Thyroid gland (tissue), 4 donors: ENCODE data around the gene PDIK1L.

ENCODE experiments used
- POLR2A ChIP-seq, 2 donors: fragments of 450-650 bp; IDR thresholded peaks; one replicate each; pipeline ENCODE4 v1.6.1; 2017; ENCODE audit warnings: antibody characterized with exemption in 2 of 2, mild to moderate bottlenecking in 2 of 2, moderate library complexity in 1 of 2
- TF ChIP-seq, protein P1 (sequence below), 6 experiments: fragments of 200-600 bp in 3 of 6; fragments of 450-650 bp in 3 of 6; sonication (generic) in 3 of 6; IDR thresholded peaks; one replicate each; pipeline ENCODE4 v1.5.1; 2016 to 2019; ENCODE audit warnings: antibody characterized with exemption in 6 of 6, mild to moderate bottlenecking in 2 of 6, inconsistent platforms in 1 of 6, moderate library complexity in 1 of 6

DNA sequence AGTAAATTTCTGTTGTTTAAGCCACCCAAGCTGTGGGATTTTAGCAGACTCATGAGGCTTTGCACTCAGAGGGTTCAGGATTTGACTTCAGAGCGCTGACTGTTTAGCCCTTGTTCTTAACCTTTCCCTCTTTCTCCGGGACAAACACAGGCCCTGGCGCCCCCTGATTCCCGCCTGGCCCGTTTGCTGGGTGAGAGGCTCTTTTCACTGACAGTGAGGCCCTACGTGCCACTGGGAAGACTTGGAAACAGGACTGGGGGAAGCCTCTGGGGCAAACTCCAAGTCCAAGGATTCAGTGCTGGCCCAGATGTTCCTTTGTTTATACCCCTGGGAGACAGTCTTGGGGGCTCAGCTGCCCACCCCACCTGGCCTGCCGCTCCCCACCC lies 32.5 kb upstream of the PDIK1L start:
- no peak for TF ChIP-seq POLR2A (IDR thresholded peaks at IDR 0.05)
- TF ChIP-seq, protein P1, sequence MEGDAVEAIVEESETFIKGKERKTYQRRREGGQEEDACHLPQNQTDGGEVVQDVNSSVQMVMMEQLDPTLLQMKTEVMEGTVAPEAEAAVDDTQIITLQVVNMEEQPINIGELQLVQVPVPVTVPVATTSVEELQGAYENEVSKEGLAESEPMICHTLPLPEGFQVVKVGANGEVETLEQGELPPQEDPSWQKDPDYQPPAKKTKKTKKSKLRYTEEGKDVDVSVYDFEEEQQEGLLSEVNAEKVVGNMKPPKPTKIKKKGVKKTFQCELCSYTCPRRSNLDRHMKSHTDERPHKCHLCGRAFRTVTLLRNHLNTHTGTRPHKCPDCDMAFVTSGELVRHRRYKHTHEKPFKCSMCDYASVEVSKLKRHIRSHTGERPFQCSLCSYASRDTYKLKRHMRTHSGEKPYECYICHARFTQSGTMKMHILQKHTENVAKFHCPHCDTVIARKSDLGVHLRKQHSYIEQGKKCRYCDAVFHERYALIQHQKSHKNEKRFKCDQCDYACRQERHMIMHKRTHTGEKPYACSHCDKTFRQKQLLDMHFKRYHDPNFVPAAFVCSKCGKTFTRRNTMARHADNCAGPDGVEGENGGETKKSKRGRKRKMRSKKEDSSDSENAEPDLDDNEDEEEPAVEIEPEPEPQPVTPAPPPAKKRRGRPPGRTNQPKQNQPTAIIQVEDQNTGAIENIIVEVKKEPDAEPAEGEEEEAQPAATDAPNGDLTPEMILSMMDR (IDR thresholded peaks at IDR 0.05): no peak
